ENCODE data around the gene EXTL2.
"Not testable (repeated sequence)": the region's sequence is repeated elsewhere in the genome, so short reads cannot be mapped to it uniquely, and the experiment has no call there.

EXTL2 gene

GRCh38 chr1:100894603-100895539 is at the start of gene EXTL2:
Gene EXTL2 (minus strand): TSS chr1:100894842. CDS start chr1:100888757, 6,085 bp downstream.
- DNase-seq, result peak; percentile 96

- no peak for DNase-seq
Measured at GRCh38 chr1:100943533-100943932, 48.9 kb upstream of the EXTL2 start.

- no peak for DNase-seq
Measured at GRCh38 chr1:100942304-100943046, 47.8 kb upstream of the EXTL2 start.

GRCh38 chr1:100941580-100942216 is 47.1 kb upstream of the EXTL2 start:
- no peak for DNase-seq

GRCh38 chr1:100941098-100941527 is 46.5 kb upstream of the EXTL2 start:
- DNase-seq, result no peak

- DNase-seq, result no peak
Measured at GRCh38 chr1:100936194-100936967, 41.7 kb upstream of the EXTL2 start.

- DNase-seq, result not testable (repeated sequence)
Measured at GRCh38 chr1:100933555-100933954, 38.9 kb upstream of the EXTL2 start.

- no peak for DNase-seq
Measured at GRCh38 chr1:100931716-100932115, 37.1 kb upstream of the EXTL2 start.

GRCh38 chr1:100930494-100930893 is 35.9 kb upstream of the EXTL2 start:
- no peak for DNase-seq

GRCh38 chr1:100928128-100928527 is 33.5 kb upstream of the EXTL2 start:
- peak; percentile 3 for DNase-seq

- DNase-seq, result no peak
Measured at GRCh38 chr1:100927276-100927675, 32.6 kb upstream of the EXTL2 start.

GRCh38 chr1:100926240-100926639 is 31.6 kb upstream of the EXTL2 start:
- no peak for DNase-seq

GRCh38 chr1:100924991-100925390 is 30.3 kb upstream of the EXTL2 start:
- no peak for DNase-seq

- no peak for DNase-seq
Measured at GRCh38 chr1:100924212-100924611, 29.6 kb upstream of the EXTL2 start.

- DNase-seq, result peak; percentile 35
Measured at GRCh38 chr1:100921110-100921706, 26.6 kb upstream of the EXTL2 start.

GRCh38 chr1:100912019-100912418 is 17.4 kb upstream of the EXTL2 start:
- no peak for DNase-seq

- DNase-seq, result no peak
Measured at GRCh38 chr1:100909018-100909417, 14.4 kb upstream of the EXTL2 start.

- no peak for DNase-seq
Measured at GRCh38 chr1:100907887-100908286, 13.2 kb upstream of the EXTL2 start.

- DNase-seq, result no peak
Measured at GRCh38 chr1:100905181-100905580, 10.5 kb upstream of the EXTL2 start.

GRCh38 chr1:100904528-100904927 is 9.9 kb upstream of the EXTL2 start:
- DNase-seq, result no peak

- no peak for DNase-seq
Measured at GRCh38 chr1:100903777-100904176, 9.1 kb upstream of the EXTL2 start.

- no peak for DNase-seq
Measured at GRCh38 chr1:100902365-100902764, 7.7 kb upstream of the EXTL2 start.
